Caco-2 (cell line): ENCODE data around the gene HS6ST2. TPM values are rescaled to one million over a fixed set of nuclear protein-coding genes. Genes with fewer than 3 reads are reported as not detected.

Experiments used
- BruUV-seq: library from RNA; stranded (reverse); fragments of 400-500 nt; replicated peaks from 2 replicates; lab custom pipeline; 2021; lab: Mats Ljungman, UMichigan
- CTCF ChIA-PET: fragments of 300-600 bp; sonication (Branson Sonifier 250); formaldehyde crosslinking; loops from one replicate; lab custom pipeline; 2022; ENCODE audit warnings: antibody characterized with exemption; lab: Charles Lee
- POLR2A ChIA-PET: fragments of 300-600 bp; sonication (Branson Sonifier 250); formaldehyde crosslinking; loops from one replicate; lab custom pipeline; 2022; ENCODE audit warnings: antibody characterized with exemption; lab: Charles Lee
- DNase-seq, 2 experiments: peaks; one replicate each; pipeline versions ENCODE4 v3.0.0 to v3.0.0-alpha.2; 2020 to 2022
- H3K27me3 ChIP-seq: replicated peaks from 2 replicates; pipeline ENCODE4 v1.6.0; 2011; ENCODE audit warnings: low read length; ENCODE audit not compliant: control insufficient read depth, insufficient read depth
- H3K36me3 ChIP-seq: 2 replicates; pipeline ENCODE4 v1.5.1; 2011; ENCODE audit warnings: low read length; ENCODE audit not compliant: control insufficient read depth, insufficient read depth
- H3K4me1 ChIP-seq: fragments of 250-450 bp; sonication (Bioruptor Pico); 2 replicates; pipeline ENCODE4 v1.5.1; 2020; ENCODE audit warnings: mild to moderate bottlenecking
- H3K4me3 ChIP-seq: 2 replicates; pipeline ENCODE4 v1.5.1; 2011; ENCODE audit warnings: low read depth, mild to moderate bottlenecking, control low read depth, low read length
- H3K9me3 ChIP-seq: fragments of 250-450 bp; sonication (Bioruptor Pico); 2 replicates; pipeline ENCODE4 v1.5.1; 2020; ENCODE audit warnings: mild to moderate bottlenecking, moderate library complexity
- H3K27ac Mint-ChIP-seq: one replicate; pipeline ENCODE4 v1.8.0; 2022; ENCODE audit warnings: mixed read lengths; ENCODE audit not compliant: unreplicated experiment
- H3K27me3 Mint-ChIP-seq: one replicate; pipeline ENCODE4 v1.8.0; 2022; ENCODE audit warnings: mixed read lengths; ENCODE audit not compliant: insufficient read depth, unreplicated experiment
- H3K36me3 Mint-ChIP-seq: one replicate; pipeline ENCODE4 v1.8.0; 2022; ENCODE audit warnings: mild to moderate bottlenecking, mixed read lengths; ENCODE audit not compliant: insufficient read depth, unreplicated experiment
- H3K4me1 Mint-ChIP-seq: one replicate; pipeline ENCODE4 v1.8.0; 2022; ENCODE audit warnings: low read depth, mixed read lengths; ENCODE audit not compliant: unreplicated experiment
- H3K4me3 Mint-ChIP-seq: one replicate; pipeline ENCODE4 v1.8.0; 2022; ENCODE audit warnings: mild to moderate bottlenecking, moderate library complexity, mixed read lengths; ENCODE audit not compliant: unreplicated experiment
- H3K9me3 Mint-ChIP-seq: one replicate; pipeline ENCODE4 v1.8.0; 2022; ENCODE audit warnings: mixed read lengths; ENCODE audit not compliant: unreplicated experiment
- intact Hi-C: fragments of 100-400 bp; cut with micrococcal nuclease; formaldehyde crosslinking; loops from one replicate; pipeline ENCODE4 v1.10.0; 2022; ENCODE audit not compliant: unreplicated experiment
- total RNA-seq: library from RNA; stranded (reverse); gene quantifications from 2 replicates; pipeline ENCODE4 v1.2.3, GENCODE V29; 2022
- TF ChIP-seq, protein P1 (sequence below), 2 experiments: fragments of 200-600 bp in 1 of 2; IDR thresholded peaks; 1 replicate in 1 of 2; 2 replicates in 1 of 2; pipeline versions ENCODE4 v1.5.1 to v1.8.0; 2011 to 2022; ENCODE audit warnings: antibody characterized with exemption in 1 of 2, control low read depth in 1 of 2, inconsistent platforms in 1 of 2, low read depth in 1 of 2, low read length in 1 of 2, mild to moderate bottlenecking in 1 of 2, moderate library complexity in 1 of 2; ENCODE audit not compliant: insufficient read depth in 1 of 2, severe bottlenecking in 1 of 2, unreplicated experiment in 1 of 2

HS6ST2 gene
- total RNA-seq, 1 experiment from 2014 or later = 34.9 TPM

DNA sequence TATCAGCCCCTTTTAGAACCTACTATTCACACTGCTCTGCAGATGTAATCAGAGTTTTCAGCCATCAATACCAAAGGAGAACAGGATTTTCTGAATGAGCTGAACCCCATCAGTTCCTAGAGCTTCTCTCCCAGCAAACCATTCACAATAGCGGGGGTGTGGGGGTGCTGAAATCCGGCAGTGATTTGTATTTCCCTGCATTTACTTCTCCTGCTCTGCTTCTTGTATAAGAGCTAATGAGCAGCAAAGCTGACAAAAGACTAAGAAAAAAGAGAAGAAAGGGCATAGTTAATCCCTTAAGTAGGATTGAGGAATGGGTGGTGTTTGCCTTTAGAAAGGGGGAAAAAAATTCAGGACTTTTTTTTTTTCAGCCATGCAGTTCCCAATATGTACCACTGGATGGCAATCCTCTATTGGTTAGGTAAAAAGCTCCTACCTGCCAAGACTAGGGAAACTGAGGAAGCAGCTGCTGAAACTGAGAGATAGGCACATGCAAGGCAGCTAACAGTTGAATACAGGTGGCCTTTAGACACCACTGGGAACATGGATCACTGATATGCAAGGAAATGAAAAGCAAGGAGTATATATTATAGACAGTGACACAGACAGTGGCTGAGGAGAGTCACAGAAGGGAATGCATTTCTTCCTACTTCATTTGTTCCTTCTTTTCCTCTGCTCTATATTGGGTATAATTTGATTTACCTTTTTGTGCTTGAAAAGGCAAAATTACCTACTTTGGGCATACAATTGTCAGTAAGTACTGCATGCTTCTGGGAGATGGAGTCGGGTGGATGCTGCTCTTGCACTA is 217.9 kb downstream of the HS6ST2 start:
- no peaks in the 10 kb centered on the region for H3K36me3 Mint-ChIP-seq
- peaks cover 6% of the 10 kb centered on the region for H3K4me1 Mint-ChIP-seq
- ChIA-PET CTCF (no interaction called here), POLR2A (interaction anchor here (0.6 kb wide), 1 partner anchor 910 kb away, joined by 3 read pairs; no protein-coding TSS in a partner anchor)
- no TSS peak for BruUV-seq
- peak in 1 of 2 experiments; percentile 8 for DNase-seq
- H3K27ac Mint-ChIP-seq = no peak overlapping the region
- H3K27me3 ChIP-seq = no peaks in the 10 kb centered on the region
- H3K27me3 Mint-ChIP-seq = no peaks in the 10 kb centered on the region
- H3K4me3 Mint-ChIP-seq = no peak overlapping the region
- H3K4me1 ChIP-seq = no peaks in the 10 kb centered on the region
- intact Hi-C loops = loop anchor here (2.0 to 5.0 kb wide), 3 partner anchors 200 to 432 kb away; no protein-coding TSS in a partner anchor
- no peaks in the 10 kb centered on the region for H3K9me3 ChIP-seq
- no peaks in the 10 kb centered on the region for H3K9me3 Mint-ChIP-seq
- no peaks in the 10 kb centered on the region for H3K36me3 ChIP-seq
- no peak overlapping the region for H3K4me3 ChIP-seq
- TF ChIP-seq, protein P1, sequence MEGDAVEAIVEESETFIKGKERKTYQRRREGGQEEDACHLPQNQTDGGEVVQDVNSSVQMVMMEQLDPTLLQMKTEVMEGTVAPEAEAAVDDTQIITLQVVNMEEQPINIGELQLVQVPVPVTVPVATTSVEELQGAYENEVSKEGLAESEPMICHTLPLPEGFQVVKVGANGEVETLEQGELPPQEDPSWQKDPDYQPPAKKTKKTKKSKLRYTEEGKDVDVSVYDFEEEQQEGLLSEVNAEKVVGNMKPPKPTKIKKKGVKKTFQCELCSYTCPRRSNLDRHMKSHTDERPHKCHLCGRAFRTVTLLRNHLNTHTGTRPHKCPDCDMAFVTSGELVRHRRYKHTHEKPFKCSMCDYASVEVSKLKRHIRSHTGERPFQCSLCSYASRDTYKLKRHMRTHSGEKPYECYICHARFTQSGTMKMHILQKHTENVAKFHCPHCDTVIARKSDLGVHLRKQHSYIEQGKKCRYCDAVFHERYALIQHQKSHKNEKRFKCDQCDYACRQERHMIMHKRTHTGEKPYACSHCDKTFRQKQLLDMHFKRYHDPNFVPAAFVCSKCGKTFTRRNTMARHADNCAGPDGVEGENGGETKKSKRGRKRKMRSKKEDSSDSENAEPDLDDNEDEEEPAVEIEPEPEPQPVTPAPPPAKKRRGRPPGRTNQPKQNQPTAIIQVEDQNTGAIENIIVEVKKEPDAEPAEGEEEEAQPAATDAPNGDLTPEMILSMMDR (IDR thresholded peaks at IDR 0.05; ENCODE audit: insufficient read depth in 1 of 2, low read depth in 1 of 2, low read length in 1 of 2, severe bottlenecking in 1 of 2, unreplicated experiment in 1 of 2) = peak; percentile 61 to 66

DNA sequence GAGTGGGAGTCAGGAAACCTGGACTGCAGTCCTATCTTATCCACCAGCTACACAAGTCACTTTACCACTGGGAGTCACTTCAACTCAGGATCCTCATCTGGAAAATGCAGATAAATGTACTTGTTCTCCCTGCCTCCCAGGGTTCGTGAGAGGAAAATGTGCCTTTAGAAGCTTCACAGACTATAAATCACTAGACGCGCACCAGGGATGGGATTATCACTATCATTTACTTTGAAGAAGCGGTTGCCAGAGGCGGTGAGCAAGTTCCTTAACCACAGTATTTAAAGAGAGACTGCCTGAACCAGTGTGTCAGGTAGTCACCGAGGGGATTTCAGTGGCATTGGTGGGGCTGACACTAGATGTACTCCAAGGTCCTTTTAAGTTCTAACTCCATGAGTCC is 219.5 kb downstream of the HS6ST2 start:
- Histone ChIP-seq H3K36me3 (no peaks in the 10 kb centered on the region), H3K9me3 (no peaks in the 10 kb centered on the region), H3K4me1 (no peaks in the 10 kb centered on the region), H3K4me3 (no peak overlapping the region), H3K27me3 (no peaks in the 10 kb centered on the region)
- intact Hi-C loops = no loop called here
- Mint-ChIP-seq H3K27ac (no peak overlapping the region), H3K36me3 (no peaks in the 10 kb centered on the region), H3K4me3 (no peak overlapping the region), H3K9me3 (no peaks in the 10 kb centered on the region), H3K4me1 (peaks cover 6% of the 10 kb centered on the region), H3K27me3 (no peaks in the 10 kb centered on the region)
- TF ChIP-seq, protein P1 (IDR thresholded peaks at IDR 0.05; ENCODE audit: insufficient read depth in 1 of 2, low read depth in 1 of 2, low read length in 1 of 2, severe bottlenecking in 1 of 2, unreplicated experiment in 1 of 2) = no peak
- peak in 1 of 2 experiments; percentile 26 for DNase-seq
- ChIA-PET CTCF (no interaction called here), POLR2A (no interaction called here)
- BruUV-seq = no TSS peak

DNA sequence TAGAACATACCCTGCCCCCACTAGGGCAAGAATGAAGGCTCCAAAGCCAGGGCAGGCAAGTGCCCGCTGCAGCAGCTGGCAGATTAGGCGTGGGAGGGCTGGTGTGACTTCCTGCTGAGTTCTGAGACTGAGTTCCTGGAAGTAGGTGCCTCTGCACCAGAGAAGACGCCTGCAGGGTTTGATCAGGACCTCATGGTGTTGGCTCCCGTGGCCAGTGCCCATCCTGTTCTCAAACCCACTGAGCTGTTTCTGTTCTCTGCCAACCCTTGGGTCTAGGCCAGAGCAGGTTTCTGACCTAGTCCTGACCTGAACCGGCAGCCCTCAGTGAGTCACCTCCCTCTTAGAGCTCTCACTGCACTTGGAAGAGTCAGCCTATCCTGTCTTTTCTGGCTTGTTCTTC is 220.7 kb downstream of the HS6ST2 start:
- H3K36me3 ChIP-seq = no peaks in the 10 kb centered on the region
- CTCF ChIA-PET = no interaction called here
- no TSS peak for BruUV-seq
- no peak overlapping the region for H3K27ac Mint-ChIP-seq
- TF ChIP-seq, protein P1 (IDR thresholded peaks at IDR 0.05; ENCODE audit: insufficient read depth in 1 of 2, low read depth in 1 of 2, low read length in 1 of 2, severe bottlenecking in 1 of 2, unreplicated experiment in 1 of 2) = no peak
- no peaks in the 10 kb centered on the region for H3K9me3 ChIP-seq
- peaks cover 3% of the 10 kb centered on the region for H3K4me1 Mint-ChIP-seq
- H3K4me3 ChIP-seq = no peak overlapping the region
- intact Hi-C loops = no loop called here
- no peak overlapping the region for H3K4me3 Mint-ChIP-seq
- H3K27me3 Mint-ChIP-seq = no peaks in the 10 kb centered on the region
- H3K27me3 ChIP-seq = no peaks in the 10 kb centered on the region
- no peaks in the 10 kb centered on the region for H3K36me3 Mint-ChIP-seq
- POLR2A ChIA-PET = no interaction called here
- no peaks in the 10 kb centered on the region for H3K4me1 ChIP-seq
- no peaks in the 10 kb centered on the region for H3K9me3 Mint-ChIP-seq
- no peak for DNase-seq
